Sigmoid colon (tissue), 7 donors: ENCODE results near the gene EEFSEC. TPM values are rescaled to one million over a fixed set of nuclear protein-coding genes. Genes with fewer than 3 reads are reported as not detected.

Experiments
- DNase-seq: peaks from one replicate; pipeline ENCODE4 v3.0.0-alpha.2; 2019
- H3K27ac ChIP-seq, 4 donors: fragments of 200-600 bp; sonication (generic); one replicate each; pipeline ENCODE4 v1.5.1; 2016 to 2019; ENCODE audit warnings: mild to moderate bottlenecking in 1 of 4
- H3K27me3 ChIP-seq, 3 donors: fragments of 200-600 bp; sonication (generic); one replicate each; pipeline ENCODE4 v1.5.1; 2019; ENCODE audit warnings: mild to moderate bottlenecking in 1 of 3
- H3K36me3 ChIP-seq, 4 donors: fragments of 200-600 bp; sonication (generic); one replicate each; pipeline ENCODE4 v1.5.1; 2016 to 2019
- H3K4me1 ChIP-seq, 4 donors: fragments of 200-600 bp; sonication (generic); one replicate each; pipeline ENCODE4 v1.5.1; 2017 to 2019
- H3K4me3 ChIP-seq, 4 donors: fragments of 200-600 bp; sonication (generic); one replicate each; pipeline ENCODE4 v1.5.1; 2017 to 2019; ENCODE audit warnings: mild to moderate bottlenecking in 2 of 4, moderate library complexity in 1 of 4
- H3K9me3 ChIP-seq, 4 donors: fragments of 200-600 bp in 3 of 4; sonication (generic) in 3 of 4; one replicate each; pipeline versions ENCODE4 v1.5.1 to v1.6.1; 2013 to 2019
- CTCF ChIP-seq, 4 experiments: fragments of 450-650 bp in 3 of 4; fragments of 200-600 bp in 1 of 4; IDR thresholded peaks; one replicate each; pipeline ENCODE4 v1.5.1; 2016 to 2019; ENCODE audit warnings: antibody characterized with exemption in 4 of 4, mild to moderate bottlenecking in 3 of 4, moderate library complexity in 2 of 4
- EP300 ChIP-seq, 4 donors: sonication (generic); formaldehyde crosslinking; IDR thresholded peaks; one replicate each; pipeline ENCODE4 v1.6.1; 2017; ENCODE audit warnings: antibody characterized with exemption in 4 of 4
- POLR2A ChIP-seq, 2 donors: fragments of 450-650 bp; IDR thresholded peaks; one replicate each; pipeline ENCODE4 v1.6.1; 2016; ENCODE audit warnings: antibody characterized with exemption in 2 of 2, mild to moderate bottlenecking in 2 of 2, moderate library complexity in 2 of 2
- POLR2AphosphoS5 ChIP-seq, 4 donors: sonication (generic); formaldehyde crosslinking; IDR thresholded peaks; one replicate each; pipeline ENCODE4 v1.6.1; 2017; ENCODE audit warnings: antibody characterized with exemption in 4 of 4
- WGBS, 2 donors: extraction: QIAGEN DNeasy Blood & Tissue Kit; methylation state at CpG; one replicate each; pipeline ENCODE4 v1.1.7; 2013; 5-methylcytosine and 5-hydroxymethylcytosine counted together
- intact Hi-C: fragments of 100-400 bp; cut with DNase I; formaldehyde crosslinking; loops from one replicate; pipeline ENCODE4 v1.15.1; 2023
- polyA plus RNA-seq, 3 donors: library from polyadenylated mRNA; stranded (reverse); fragments of 200-250 nt; gene quantifications; one replicate each; pipeline ENCODE4 v1.2.3, GENCODE V29; 2013
- total RNA-seq, 4 donors: library from RNA; depleted of rRNA; stranded (reverse); fragments of >200 nt; gene quantifications; one replicate each; pipeline ENCODE4 v1.1.0, GENCODE V29; 2016
- donor health status: healthy with polysubstance abuse.
- donor health status: Bipolar disorder and iron deficiency.
- donor health status: healthy.

The EEFSEC gene
- total and polyA plus RNA-seq, 7 donors, result 5.3 to 16.1 (median 12.2) TPM

- peaks cover 3 to 69% (median 64%) of the 10 kb centered on the region in 4 donors for H3K4me1 ChIP-seq
- no peaks in the 10 kb centered on the region for H3K36me3 ChIP-seq
- TF ChIP-seq POLR2A (IDR thresholded peaks at IDR 0.05) (no peak), EP300 (IDR thresholded peaks at IDR 0.05) (no peak), POLR2AphosphoS5 (IDR thresholded peaks at IDR 0.05) (no peak), CTCF (IDR thresholded peaks at IDR 0.05) (no peak)
- no peak overlapping the region for H3K4me3 ChIP-seq
- no peak for DNase-seq
- H3K27ac ChIP-seq, result no peak overlapping the region
- intact Hi-C loops, result no loop called here
- no peaks in the 10 kb centered on the region for H3K27me3 ChIP-seq
- no peaks in the 10 kb centered on the region for H3K9me3 ChIP-seq
- WGBS, 2 donors, result 97 to 98% methylated on average over 6 of the region's 6 CpGs
These were observed 227.4 kb downstream of the EEFSEC start for GRCh38 chr3:128380719-128381118.

GRCh38 chr3:128381609-128382008 is 228.3 kb downstream of the EEFSEC start:
- no peak for TF ChIP-seq POLR2A (IDR thresholded peaks at IDR 0.05)
- no peak for TF ChIP-seq EP300 (IDR thresholded peaks at IDR 0.05)
- TF ChIP-seq POLR2AphosphoS5 (IDR thresholded peaks at IDR 0.05), result no peak
- TF ChIP-seq CTCF (IDR thresholded peaks at IDR 0.05), result no peak
- DNase-seq, result no peak
- H3K4me1 ChIP-seq, result peaks cover 3 to 72% (median 68%) of the 10 kb centered on the region in 4 donors
- peak overlapping the region in 3 of 4 donors; percentile 61 to 65 (median 63) for H3K27ac ChIP-seq
- H3K36me3 ChIP-seq, result no peaks in the 10 kb centered on the region
- H3K9me3 ChIP-seq, result no peaks in the 10 kb centered on the region
- 45 to 79% methylated on average over 10 of the region's 10 CpGs for WGBS, 2 donors
- no peak overlapping the region for H3K4me3 ChIP-seq
- intact Hi-C loops, result no loop called here
- no peaks in the 10 kb centered on the region for H3K27me3 ChIP-seq

GRCh38 chr3:128382221-128382807 is 229.0 kb downstream of the EEFSEC start:
- Histone ChIP-seq H3K27me3 (no peaks in the 10 kb centered on the region), H3K4me1 (peaks cover 3 to 69% (median 64%) of the 10 kb centered on the region in 4 donors), H3K9me3 (no peaks in the 10 kb centered on the region), H3K36me3 (no peaks in the 10 kb centered on the region), H3K27ac (peak overlapping the region in 3 of 4 donors; percentile 61 to 65 (median 63)), H3K4me3 (no peak overlapping the region)
- 19 to 60% methylated on average over 14 of the region's 14 CpGs for WGBS, 2 donors
- DNase-seq, result peak; percentile 84
- intact Hi-C loops, result no loop called here
- TF ChIP-seq POLR2AphosphoS5 (IDR thresholded peaks at IDR 0.05) (peak in 2 of 4 donors; percentile 12 to 20), POLR2A (IDR thresholded peaks at IDR 0.05) (no peak)

GRCh38 chr3:128383316-128384235 is 230.3 kb downstream of the EEFSEC start:
- no peaks in the 10 kb centered on the region for H3K9me3 ChIP-seq

More at GRCh38 chr3:128383316-128384235, 230.3 kb downstream of the EEFSEC start:
- no peaks in the 10 kb centered on the region for H3K27me3 ChIP-seq
- intact Hi-C loops, result no loop called here
- WGBS, 2 donors, result 45 to 72% methylated on average over 11 of the region's 11 CpGs
- peak; percentile 77 for DNase-seq
- H3K4me3 ChIP-seq, result no peak overlapping the region
- H3K36me3 ChIP-seq, result no peaks in the 10 kb centered on the region
- TF ChIP-seq POLR2AphosphoS5 (IDR thresholded peaks at IDR 0.05) (peak in 3 of 4 donors; percentile 18 to 66 (median 51)), CTCF (IDR thresholded peaks at IDR 0.05) (no peak), POLR2A (IDR thresholded peaks at IDR 0.05) (no peak)
- peak overlapping the region in 3 of 4 donors; percentile 61 to 65 (median 63) for H3K27ac ChIP-seq
- H3K4me1 ChIP-seq, result peaks cover under 1 to 56% (median 52%) of the 10 kb centered on the region in 4 donors
